Hepatocyte (in vitro differentiated cells): Measurements from ENCODE around the gene ATAD3B. TPM values are rescaled to one million over a fixed set of nuclear protein-coding genes. Genes with fewer than 3 reads are reported as not detected.

Experiments
- DNase-seq: peaks from one replicate; pipeline ENCODE4 v3.0.0-alpha.2; 2016; ENCODE audit warnings: low spot score
- H2AFZ ChIP-seq: fragments of 200-600 bp; sonication (generic); 2 replicates; pipeline ENCODE4 v1.6.0; 2016; ENCODE audit warnings: antibody characterized with exemption, mild to moderate bottlenecking
- H3K27ac ChIP-seq: fragments of 200-600 bp; sonication (generic); 2 replicates; pipeline ENCODE4 v1.5.1; 2016; ENCODE audit warnings: mild to moderate bottlenecking
- H3K27me3 ChIP-seq: fragments of 200-600 bp; sonication (generic); 2 replicates; pipeline ENCODE4 v1.6.1; 2016
- H3K36me3 ChIP-seq: fragments of 200-600 bp; sonication (generic); replicated peaks from 2 replicates; pipeline ENCODE4 v1.5.1; 2016; ENCODE audit warnings: low read depth; ENCODE audit not compliant: insufficient read depth
- H3K4me1 ChIP-seq: fragments of 200-600 bp; sonication (generic); 2 replicates; pipeline ENCODE4 v1.5.1; 2016; ENCODE audit warnings: mild to moderate bottlenecking, moderate library complexity; ENCODE audit not compliant: insufficient read depth
- H3K4me2 ChIP-seq: fragments of 200-600 bp; sonication (generic); 2 replicates; pipeline ENCODE4 v1.6.0; 2016
- H3K4me3 ChIP-seq: fragments of 200-600 bp; sonication (generic); 2 replicates; pipeline ENCODE4 v1.5.1; 2016; ENCODE audit warnings: mild to moderate bottlenecking
- H3K79me2 ChIP-seq: fragments of 200-600 bp; sonication (generic); 2 replicates; pipeline ENCODE4 v1.6.0; 2017; ENCODE audit warnings: mild to moderate bottlenecking
- H3K9me2 ChIP-seq: fragments of 200-600 bp; sonication (generic); replicated peaks from 2 replicates; pipeline ENCODE4 v1.6.0; 2017; ENCODE audit warnings: mild to moderate bottlenecking; ENCODE audit not compliant: insufficient read depth
- H3K9me3 ChIP-seq: fragments of 200-600 bp; sonication (generic); 2 replicates; pipeline ENCODE4 v1.5.1; 2016; ENCODE audit warnings: low read depth, mild to moderate bottlenecking
- H4K20me1 ChIP-seq: fragments of 200-600 bp; sonication (generic); 2 replicates; pipeline ENCODE4 v1.6.0; 2016; ENCODE audit warnings: mild to moderate bottlenecking; ENCODE audit not compliant: insufficient read depth, poor library complexity, severe bottlenecking
- CTCF ChIP-seq: fragments of 200-600 bp; sonication (generic); IDR thresholded peaks from 2 replicates; pipeline ENCODE4 v1.5.1; 2016; ENCODE audit warnings: antibody characterized with exemption, mild to moderate bottlenecking; ENCODE audit not compliant: poor library complexity
- EZH2 ChIP-seq: fragments of 200-600 bp; sonication (generic); IDR thresholded peaks from 2 replicates; pipeline ENCODE4 v1.6.1; 2016; ENCODE audit warnings: antibody characterized with exemption, mild to moderate bottlenecking, borderline replicate concordance
- EZH2phosphoT487 ChIP-seq: fragments of 200-600 bp; sonication (generic); IDR thresholded peaks from one replicate; pipeline ENCODE4 v1.6.1; 2018; ENCODE audit warnings: antibody characterized with exemption, mild to moderate bottlenecking, low read depth, moderate library complexity; ENCODE audit not compliant: unreplicated experiment, severe bottlenecking
- WGBS: methylation state at CpG from one replicate; pipeline ENCODE4 v1.1.6; 2016; ENCODE audit warnings: low lambda C conversion rate; ENCODE audit errors: missing lambda C conversion rate; 5-methylcytosine and 5-hydroxymethylcytosine counted together
- polyA plus RNA-seq: library from polyadenylated mRNA; unstranded; fragments of >200 nt; fragmentation: Nextera tagmentation; extraction: Ambion mirVana; gene quantifications from 2 replicates; pipeline ENCODE4 v1.2.1, GENCODE V29; 2016
- total RNA-seq: library from RNA; depleted of rRNA; stranded (reverse); fragments of >200 nt; gene quantifications from 2 replicates; pipeline ENCODE4 v1.2.3, GENCODE V29; 2014

The ATAD3B gene
- total and polyA plus RNA-seq, 2 experiments from 2014 or later, result 13.4 to 33.2 TPM

GRCh38 chr1:1540818-1541628 is 69.5 kb downstream of the ATAD3B start:
- no peaks in the 10 kb centered on the region for H3K27me3 ChIP-seq
- TF ChIP-seq EZH2 (no peak), EZH2phosphoT487 (no peak), CTCF (no peak)

GRCh38 chr1:1541956-1542765 is 70.6 kb downstream of the ATAD3B start:
- Histone ChIP-seq H3K9me3 (no peaks in the 10 kb centered on the region), H3K36me3 (no peaks in the 10 kb centered on the region), H3K79me2 (no peaks in the 10 kb centered on the region), H3K4me3 (no peak overlapping the region), H4K20me1 (peaks cover 8% of the 10 kb centered on the region), H3K27ac (no peak overlapping the region), H3K4me2 (no peak overlapping the region), H3K4me1 (peaks cover 12% of the 10 kb centered on the region), H2AFZ (no peak overlapping the region), H3K9me2 (no peaks in the 10 kb centered on the region), H3K27me3 (no peaks in the 10 kb centered on the region)
- WGBS, result 89% methylated on average over 37 of the region's 37 CpGs
- DNase-seq, result no peak
- no peak for TF ChIP-seq EZH2
- no peak for TF ChIP-seq CTCF
- no peak for TF ChIP-seq EZH2phosphoT487

More at GRCh38 chr1:1540818-1541628, 69.5 kb downstream of the ATAD3B start:
- 61% methylated on average over 44 of the region's 53 CpGs for WGBS
- no peak for DNase-seq
- H3K36me3 ChIP-seq, result no peaks in the 10 kb centered on the region
- H2AFZ ChIP-seq, result no peak overlapping the region
- peaks cover 12% of the 10 kb centered on the region for H3K4me1 ChIP-seq
- no peaks in the 10 kb centered on the region for H3K9me2 ChIP-seq
- no peaks in the 10 kb centered on the region for H3K9me3 ChIP-seq
- H3K79me2 ChIP-seq, result no peaks in the 10 kb centered on the region
- H3K27ac ChIP-seq, result peak overlapping the region; percentile 37
- H4K20me1 ChIP-seq, result peaks cover 8% of the 10 kb centered on the region
- peak overlapping the region; percentile 49 for H3K4me3 ChIP-seq
- peak overlapping the region; percentile 88 for H3K4me2 ChIP-seq

GRCh38 chr1:1542766-1543705 is 71.5 kb downstream of the ATAD3B start:
- no peaks in the 10 kb centered on the region for H3K27me3 ChIP-seq
- no peak overlapping the region for H3K4me3 ChIP-seq
- WGBS, result 88% methylated on average over 41 of the region's 45 CpGs
- H3K9me3 ChIP-seq, result no peaks in the 10 kb centered on the region
- peaks cover 8% of the 10 kb centered on the region for H4K20me1 ChIP-seq
- H3K27ac ChIP-seq, result peak overlapping the region; percentile 72
- TF ChIP-seq EZH2phosphoT487 (no peak), CTCF (no peak), EZH2 (no peak)
- H3K4me1 ChIP-seq, result peaks cover 12% of the 10 kb centered on the region
- no peaks in the 10 kb centered on the region for H3K36me3 ChIP-seq
- peak overlapping the region; percentile 41 for H3K4me2 ChIP-seq
- peak; percentile 80 for DNase-seq
- no peak overlapping the region for H2AFZ ChIP-seq
- H3K9me2 ChIP-seq, result no peaks in the 10 kb centered on the region
- H3K79me2 ChIP-seq, result no peaks in the 10 kb centered on the region
